K562 (cell line): ENCODE measurements around the gene BDH1. TPM values are rescaled to one million over a fixed set of nuclear protein-coding genes. Genes with fewer than 3 reads are reported as not detected.

Source experiments
- ATAC-seq: fragments of 200-7000 bp; cut with Tn5 transposase; 3 replicates; pipeline ENCODE4 v1.9.1; 2020; ENCODE audit warnings: moderate library complexity
- BruUV-seq: library from RNA; stranded (reverse); fragments of 400-500 nt; replicated peaks from 2 replicates; lab custom pipeline; 2021; lab: Mats Ljungman, UMichigan
- CTCF ChIA-PET: fragments of 300-600 bp; formaldehyde crosslinking; extraction: SDS; loops from one replicate; lab custom pipeline; 2021; ENCODE audit warnings: low intra/inter-chr PET ratio; lab: Yijun Ruan, JAX
- POLR2A ChIA-PET: fragments of 300-600, 350-650 bp; sonication (Branson Sonifier 250); formaldehyde crosslinking; extraction: SDS; loops from one replicate; lab custom pipeline; 2021; ENCODE audit warnings: antibody characterized with exemption, inconsistent platforms; lab: Yijun Ruan, JAX
- DNase-seq, 4 experiments: peaks; one replicate each; pipeline versions ENCODE4 v3.0.0 to v3.0.0-alpha.2; 2011 to 2018; ENCODE audit warnings: low spot score in 3 of 4, mixed read lengths in 3 of 4; ENCODE audit errors: extremely low read depth in 1 of 4
- FAIRE-seq: peaks from 2 replicates; lab custom pipeline; 2011; peaks lifted over from hg19 to GRCh38; lab: Jason Lieb, UNC
- H2AFZ ChIP-seq: 2 replicates; pipeline ENCODE4 v1.6.0; 2011; ENCODE audit warnings: low read depth, low read length, control low read depth, inconsistent platforms
- H3K27ac ChIP-seq: fragments of 200-600 bp; 3 replicates; pipeline ENCODE4 v1.8.0; 2011; ENCODE audit warnings: low read depth, mild to moderate bottlenecking, control low read depth, inconsistent platforms, low read length, moderate library complexity, mixed read lengths; ENCODE audit errors: extremely low read depth
- H3K27me3 ChIP-seq, 2 experiments: fragments of 300-600 bp in 1 of 2; 2 replicates in 1 of 2; 3 replicates in 1 of 2; pipeline versions ENCODE4 v1.6.0 to v1.8.0; 2011; ENCODE audit warnings: inconsistent platforms in 2 of 2, low read length in 2 of 2, mild to moderate bottlenecking in 1 of 2, mixed read lengths in 1 of 2, moderate library complexity in 1 of 2; ENCODE audit not compliant: control insufficient read depth in 2 of 2, insufficient read depth in 2 of 2
- H3K36me3 ChIP-seq: fragments of 300-600 bp; 3 replicates; pipeline ENCODE4 v1.8.0; 2011; ENCODE audit warnings: mild to moderate bottlenecking, low read length, inconsistent platforms; ENCODE audit not compliant: control insufficient read depth, insufficient read depth
- H3K4me1 ChIP-seq, 2 experiments: fragments of 200-600 bp in 1 of 2; replicated peaks in 1 of 2; 2 replicates in 1 of 2; 3 replicates in 1 of 2; pipeline versions ENCODE4 v1.5.1 to v1.8.0; 2011; ENCODE audit warnings: inconsistent platforms in 2 of 2, low read length in 2 of 2, mild to moderate bottlenecking in 1 of 2, mixed read lengths in 1 of 2, moderate library complexity in 1 of 2; ENCODE audit not compliant: control insufficient read depth in 2 of 2, insufficient read depth in 2 of 2
- H3K4me2 ChIP-seq: 2 replicates; pipeline ENCODE4 v1.6.1; 2011; ENCODE audit warnings: low read length, control low read depth, inconsistent platforms, mixed read lengths; ENCODE audit not compliant: insufficient read depth
- H3K4me3 ChIP-seq: fragments of 200-600 bp; sonication (generic), shearing (Covaris generic); 2 replicates; pipeline ENCODE4 v1.5.1; 2016; ENCODE audit warnings: control low read depth, inconsistent platforms
- H3K79me2 ChIP-seq: fragments of 200-600 bp; 3 replicates; pipeline ENCODE4 v1.8.0; 2011; ENCODE audit warnings: low read length, inconsistent platforms; ENCODE audit not compliant: control insufficient read depth, insufficient read depth
- H3K9ac ChIP-seq, 2 experiments: 2 replicates each; pipeline versions ENCODE4 v1.6.0 to v1.6.1; 2011; ENCODE audit warnings: low read depth in 2 of 2, low read length in 2 of 2, control low read depth in 1 of 2, inconsistent platforms in 1 of 2, mild to moderate bottlenecking in 1 of 2, mixed read lengths in 1 of 2; ENCODE audit not compliant: insufficient read depth in 1 of 2
- H3K9me1 ChIP-seq: one replicate; pipeline ENCODE4 v1.6.0; 2011; ENCODE audit warnings: inconsistent platforms, mild to moderate bottlenecking, low read length, moderate library complexity; ENCODE audit not compliant: control insufficient read depth, insufficient read depth
- H3K9me3 ChIP-seq: replicated peaks from 2 replicates; pipeline ENCODE4 v1.5.1; 2011; ENCODE audit warnings: low read depth, low read length, inconsistent platforms; ENCODE audit not compliant: control insufficient read depth, insufficient read depth
- H4K20me1 ChIP-seq: replicated peaks from 2 replicates; pipeline ENCODE4 v1.6.1; 2011; ENCODE audit warnings: low read length, inconsistent platforms, mixed read lengths; ENCODE audit not compliant: control insufficient read depth, insufficient read depth
- ASH1L ChIP-seq: fragments of 450-650 bp; IDR thresholded peaks from 2 replicates; pipeline ENCODE4 v1.6.1; 2018; ENCODE audit warnings: borderline replicate concordance, mild to moderate bottlenecking, low read depth; ENCODE audit not compliant: partially characterized antibody
- ESRRB ChIP-seq: fragments of 250-450 bp; sonication (Bioruptor Pico); IDR thresholded peaks from 2 replicates; pipeline ENCODE4 v1.5.0; 2020; ENCODE audit warnings: mild to moderate bottlenecking, moderate library complexity, borderline replicate concordance
- FUS ChIP-seq: fragments of 200-400 bp; formaldehyde crosslinking; optimal IDR thresholded peaks from 2 replicates; pipeline ENCODE3; 2017; ENCODE audit warnings: low read depth, low read length
- MCM5 ChIP-seq: fragments of 450-650 bp; IDR thresholded peaks from 2 replicates; pipeline ENCODE4 v1.6.1; 2016; ENCODE audit warnings: low read depth
- NRF1 ChIP-seq, 2 experiments: fragments of 450-650 bp; IDR thresholded peaks in 1 of 2; conservative IDR thresholded peaks in 1 of 2; 2 replicates each; pipeline ENCODE4 v1.6.1; 2014; ENCODE audit warnings: mild to moderate bottlenecking in 2 of 2
- PHTF2 ChIP-seq: fragments of 250-450 bp; sonication (Bioruptor Pico); IDR thresholded peaks from 2 replicates; pipeline ENCODE4 v1.5.0; 2021; ENCODE audit warnings: mild to moderate bottlenecking
- SREBF1 ChIP-seq: fragments of 150-350 bp; IDR thresholded peaks from 2 replicates; pipeline ENCODE4 v1.6.1; 2014; ENCODE audit warnings: antibody characterized with exemption, low read depth, low read length, borderline replicate concordance
- STAG1 ChIP-seq: sonication (generic); formaldehyde crosslinking; IDR thresholded peaks from 2 replicates; pipeline ENCODE4 v1.5.0; 2020; ENCODE audit warnings: missing genetic modification reagents, borderline replicate concordance
- U2AF1 ChIP-seq: fragments of 200-400 bp; formaldehyde crosslinking; optimal IDR thresholded peaks from 2 replicates; pipeline ENCODE3; 2017; ENCODE audit warnings: mild to moderate bottlenecking, low read depth, low read length, moderate library complexity
- ZBTB49 ChIP-seq: sonication (generic); formaldehyde crosslinking; IDR thresholded peaks from 2 replicates; pipeline ENCODE4 v1.8.0; 2022; ENCODE audit warnings: missing genetic modification reagents, mild to moderate bottlenecking, borderline replicate concordance
- WGBS: fragments of 100-300 bp; shearing (Covaris generic); methylation state at CpG from one replicate; pipeline ENCODE4 v1.1.6; 2016; ENCODE audit warnings: low coverage, mixed read lengths; ENCODE audit not compliant: insufficient coverage; ENCODE audit errors: missing lambda C conversion rate; 5-methylcytosine and 5-hydroxymethylcytosine counted together
- in situ Hi-C: fragments of 300-500 bp; cut with MboI; formaldehyde crosslinking; loops from 4 replicates; pipeline ENCODE4 v1.15.0; 2018; ENCODE audit warnings: inconsistent platforms, mixed read lengths
- intact Hi-C: fragments of 100-400 bp; cut with micrococcal nuclease; formaldehyde crosslinking; loops from 2 replicates; pipeline ENCODE4 v1.14.2; 2022
- polyA plus RNA-seq, 8 experiments: library from polyadenylated mRNA; depleted of rRNA in 4 of 8; stranded (reverse) in 5 of 8; unstranded in 3 of 8; fragments of >200 nt; fragmentation: Nextera tagmentation in 2 of 8; fragmentation: Illumina TruSeq in 1 of 8; extraction: Ambion mirVana in 2 of 8; extraction: Trizol in 1 of 8; gene quantifications; 2 replicates each; pipeline versions ENCODE4 v1.2.1 to v1.2.3, GENCODE V29; 2011 to 2014; ENCODE audit warnings: inconsistent platforms in 1 of 8, missing spikeins in 1 of 8
- total RNA-seq, 7 experiments: library from RNA; depleted of rRNA in 6 of 7; stranded (reverse); fragments of >200 nt in 6 of 7; fragmentation: Illumina TruSeq in 2 of 7; extraction: Trizol in 2 of 7; gene quantifications; 2 replicates each; pipeline versions ENCODE4 v1.2.1 to v1.2.3, GENCODE V29; 2011 to 2021; ENCODE audit warnings: low replicate concordance in 1 of 7
- TF ChIP-seq, protein P1 (sequence below): fragments of 450-650 bp; IDR thresholded peaks from 2 replicates; pipeline ENCODE4 v1.6.1; 2016; ENCODE audit warnings: borderline replicate concordance

Gene BDH1
- total and polyA plus RNA-seq, 9 of the 15 experiments (the other 6 are each of a cell fraction or from before 2014, with no cell fraction given) = 0.07 to 0.89 (median 0.12) TPM; not detected in 3

DNA sequence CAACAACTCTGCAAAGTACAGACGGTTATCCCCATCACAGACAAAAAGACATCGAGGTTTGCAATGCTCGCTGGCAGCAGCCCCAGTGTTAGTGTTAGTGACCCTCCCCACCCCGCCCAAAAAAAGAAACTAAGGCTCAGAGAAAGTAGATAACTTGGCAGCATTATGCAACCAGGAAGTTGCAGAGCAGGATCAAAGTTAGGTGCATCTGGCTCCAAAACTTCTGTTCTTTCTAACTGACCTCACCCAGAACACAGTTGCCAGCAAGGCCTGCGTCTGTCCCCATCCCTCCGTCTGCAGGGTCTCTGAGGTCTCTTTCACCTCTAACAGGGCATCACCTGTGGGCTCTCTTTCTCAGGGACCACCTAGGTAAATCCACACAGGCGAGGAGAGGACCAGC, 51.5 kb downstream of the BDH1 start (continued):
- TF ChIP-seq, protein P1, sequence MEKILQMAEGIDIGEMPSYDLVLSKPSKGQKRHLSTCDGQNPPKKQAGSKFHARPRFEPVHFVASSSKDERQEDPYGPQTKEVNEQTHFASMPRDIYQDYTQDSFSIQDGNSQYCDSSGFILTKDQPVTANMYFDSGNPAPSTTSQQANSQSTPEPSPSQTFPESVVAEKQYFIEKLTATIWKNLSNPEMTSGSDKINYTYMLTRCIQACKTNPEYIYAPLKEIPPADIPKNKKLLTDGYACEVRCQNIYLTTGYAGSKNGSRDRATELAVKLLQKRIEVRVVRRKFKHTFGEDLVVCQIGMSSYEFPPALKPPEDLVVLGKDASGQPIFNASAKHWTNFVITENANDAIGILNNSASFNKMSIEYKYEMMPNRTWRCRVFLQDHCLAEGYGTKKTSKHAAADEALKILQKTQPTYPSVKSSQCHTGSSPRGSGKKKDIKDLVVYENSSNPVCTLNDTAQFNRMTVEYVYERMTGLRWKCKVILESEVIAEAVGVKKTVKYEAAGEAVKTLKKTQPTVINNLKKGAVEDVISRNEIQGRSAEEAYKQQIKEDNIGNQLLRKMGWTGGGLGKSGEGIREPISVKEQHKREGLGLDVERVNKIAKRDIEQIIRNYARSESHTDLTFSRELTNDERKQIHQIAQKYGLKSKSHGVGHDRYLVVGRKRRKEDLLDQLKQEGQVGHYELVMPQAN = no peak
- TF ChIP-seq STAG1 (CRISPR knock-in tag) (no peak), ESRRB (no peak), ZBTB49 (CRISPR knock-in tag) (no peak), PHTF2 (no peak)

GRCh38 chr3:197503652-197504051, 52.1 kb downstream of the BDH1 start:
- Histone ChIP-seq H3K4me3 (no peak overlapping the region), H3K36me3 (no peaks in the 10 kb centered on the region), H3K27ac (no peak overlapping the region), H3K9ac (no peak overlapping the region), H3K27me3 (peaks cover 11 to 19% of the 10 kb centered on the region in 2 experiments; a peak in 4 of 5 replicates), H3K4me1 (peaks cover 6 to 18% of the 10 kb centered on the region in 2 experiments; a peak in 4 of 5 replicates), H3K4me2 (no peak overlapping the region), H2AFZ (no peak overlapping the region), H3K9me1 (no peaks in the 10 kb centered on the region), H3K79me2 (no peaks in the 10 kb centered on the region), H3K9me3 (no peaks in the 10 kb centered on the region), H4K20me1 (no peaks in the 10 kb centered on the region)
- DNase-seq = no peak
- CTCF ChIA-PET = no interaction called here
- no peak for FAIRE-seq
- in situ Hi-C loops (loop anchor here (25.0 kb wide), 2 partner anchors 241 to 516 kb away; no protein-coding TSS in a partner anchor), intact Hi-C loops (loop anchor here (10.0 kb wide), 1 partner anchor 279 kb away; no protein-coding TSS in a partner anchor)
- 33% methylated on average over 1 of the region's 1 CpG for WGBS
- no peak for ATAC-seq
- POLR2A ChIA-PET = no interaction called here
- BruUV-seq = no TSS peak
- TF ChIP-seq NRF1 (conservative IDR thresholded peaks at IDR 0.05 in 1 of 2, IDR thresholded peaks at IDR 0.05 in 1 of 2) = no peak
- no peak for TF ChIP-seq SREBF1
- TF ChIP-seq U2AF1 = no peak
- TF ChIP-seq MCM5 = no peak
- TF ChIP-seq FUS = no peak
- TF ChIP-seq ASH1L = no peak
